ENCODE results near the gene LSG1. TPM values are rescaled to one million over a fixed set of nuclear protein-coding genes. Genes with fewer than 3 reads are reported as not detected.

The LSG1 gene
- total RNA-seq, 1 donor from 2014 or later = 55.4 TPM

DNA sequence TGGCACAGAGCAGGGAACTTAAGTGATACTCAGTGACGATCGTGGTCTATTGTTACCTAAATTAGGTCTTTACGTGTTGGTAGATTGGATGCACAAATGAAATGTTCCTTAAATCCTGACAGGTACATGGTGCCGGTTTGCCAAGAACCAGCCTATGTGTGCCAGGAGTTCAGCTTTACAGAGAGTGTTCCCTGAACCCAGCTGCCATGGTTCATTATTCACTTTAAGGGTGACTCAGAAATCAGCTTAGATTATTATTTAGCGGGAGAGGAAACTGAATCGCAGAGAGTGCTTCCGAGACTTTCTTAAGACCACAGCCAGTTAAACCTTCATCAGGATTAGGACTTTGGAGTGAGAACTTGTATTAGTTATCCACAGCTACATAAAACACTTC is 35.2 kb upstream of the LSG1 start:
- Mint-ChIP-seq H3K4me1 (no peaks in the 10 kb centered on the region), H3K27me3 (peaks cover 5% of the 10 kb centered on the region), H3K36me3 (ENCODE audit: low read depth) (no peaks in the 10 kb centered on the region), H3K4me3 (no peak overlapping the region), H3K9me3 (peaks cover 4% of the 10 kb centered on the region), H3K27ac (no peak overlapping the region)
- intact Hi-C loops (cut with micrococcal nuclease) = no loop called here
- POLR2A ChIA-PET = no interaction called here
- CTCF ChIA-PET = interaction anchor here (0.9 kb wide), 1 partner anchor 19 kb away, joined by 3 read pairs; no protein-coding TSS in a partner anchor
- DNase-seq = no peak
- TF ChIP-seq, protein P1, sequence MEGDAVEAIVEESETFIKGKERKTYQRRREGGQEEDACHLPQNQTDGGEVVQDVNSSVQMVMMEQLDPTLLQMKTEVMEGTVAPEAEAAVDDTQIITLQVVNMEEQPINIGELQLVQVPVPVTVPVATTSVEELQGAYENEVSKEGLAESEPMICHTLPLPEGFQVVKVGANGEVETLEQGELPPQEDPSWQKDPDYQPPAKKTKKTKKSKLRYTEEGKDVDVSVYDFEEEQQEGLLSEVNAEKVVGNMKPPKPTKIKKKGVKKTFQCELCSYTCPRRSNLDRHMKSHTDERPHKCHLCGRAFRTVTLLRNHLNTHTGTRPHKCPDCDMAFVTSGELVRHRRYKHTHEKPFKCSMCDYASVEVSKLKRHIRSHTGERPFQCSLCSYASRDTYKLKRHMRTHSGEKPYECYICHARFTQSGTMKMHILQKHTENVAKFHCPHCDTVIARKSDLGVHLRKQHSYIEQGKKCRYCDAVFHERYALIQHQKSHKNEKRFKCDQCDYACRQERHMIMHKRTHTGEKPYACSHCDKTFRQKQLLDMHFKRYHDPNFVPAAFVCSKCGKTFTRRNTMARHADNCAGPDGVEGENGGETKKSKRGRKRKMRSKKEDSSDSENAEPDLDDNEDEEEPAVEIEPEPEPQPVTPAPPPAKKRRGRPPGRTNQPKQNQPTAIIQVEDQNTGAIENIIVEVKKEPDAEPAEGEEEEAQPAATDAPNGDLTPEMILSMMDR (IDR thresholded peaks at IDR 0.05) = no peak
- no peak for ATAC-seq (ENCODE audit: low read depth)

DNA sequence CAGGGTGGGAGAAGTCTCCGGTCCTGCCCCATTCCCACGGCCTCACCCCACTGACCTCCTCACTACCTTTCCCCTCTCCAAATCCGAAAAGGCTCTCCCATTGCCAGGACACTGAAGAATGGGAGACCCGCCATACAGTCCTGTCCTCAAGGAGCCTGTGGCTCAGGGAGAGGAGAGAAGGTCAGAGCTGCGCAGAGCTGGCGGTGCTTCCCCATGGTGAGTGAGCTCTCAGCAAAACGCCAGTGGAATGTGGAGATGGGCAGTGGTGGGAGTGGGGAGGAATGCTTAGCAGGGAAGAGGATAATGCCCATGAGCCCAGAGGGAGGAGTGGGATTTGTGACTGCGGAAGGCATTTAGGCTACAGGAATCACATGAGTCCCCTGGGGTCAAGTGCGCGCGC is 33.8 kb upstream of the LSG1 start:
- ATAC-seq (ENCODE audit: low read depth) (no peak), DNase-seq (no peak)
- intact Hi-C loops (cut with micrococcal nuclease) = no loop called here
- Mint-ChIP-seq H3K27ac (no peak overlapping the region), H3K4me3 (no peak overlapping the region), H3K36me3 (ENCODE audit: low read depth) (no peaks in the 10 kb centered on the region), H3K9me3 (peaks cover 4% of the 10 kb centered on the region), H3K4me1 (no peaks in the 10 kb centered on the region), H3K27me3 (peaks cover 5% of the 10 kb centered on the region)
- ChIA-PET CTCF (no interaction called here), POLR2A (no interaction called here)
- TF ChIP-seq, protein P1 (IDR thresholded peaks at IDR 0.05) = no peak

DNA sequence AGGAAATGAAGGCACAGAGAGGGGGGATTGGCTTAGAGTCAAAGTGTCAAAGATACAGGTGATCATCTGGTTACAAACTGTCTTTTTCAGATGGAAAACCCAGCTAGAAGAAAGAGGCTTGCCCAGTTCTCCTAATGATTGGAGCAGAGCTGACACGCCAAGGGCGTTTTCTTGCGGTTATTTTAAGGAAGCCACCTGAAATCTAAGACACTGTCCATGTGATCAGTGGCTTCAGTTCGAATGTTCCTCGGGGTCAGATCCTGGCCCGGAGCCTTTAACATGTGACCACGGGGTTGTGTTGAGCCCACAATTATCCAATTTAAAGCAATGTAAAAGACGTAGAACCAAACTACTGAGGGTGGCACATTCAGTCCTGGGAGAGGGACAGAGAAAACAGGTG is 33.2 kb upstream of the LSG1 start:
- Mint-ChIP-seq H3K4me1 (no peaks in the 10 kb centered on the region), H3K27ac (no peak overlapping the region), H3K36me3 (ENCODE audit: low read depth) (no peaks in the 10 kb centered on the region), H3K9me3 (peaks cover 4% of the 10 kb centered on the region), H3K4me3 (no peak overlapping the region), H3K27me3 (peaks cover 5% of the 10 kb centered on the region)
- no peak for DNase-seq
- intact Hi-C loops (cut with micrococcal nuclease) = no loop called here
- ATAC-seq (ENCODE audit: low read depth) = no peak
- ChIA-PET POLR2A (no interaction called here), CTCF (no interaction called here)
- TF ChIP-seq, protein P1 (IDR thresholded peaks at IDR 0.05) = no peak

DNA sequence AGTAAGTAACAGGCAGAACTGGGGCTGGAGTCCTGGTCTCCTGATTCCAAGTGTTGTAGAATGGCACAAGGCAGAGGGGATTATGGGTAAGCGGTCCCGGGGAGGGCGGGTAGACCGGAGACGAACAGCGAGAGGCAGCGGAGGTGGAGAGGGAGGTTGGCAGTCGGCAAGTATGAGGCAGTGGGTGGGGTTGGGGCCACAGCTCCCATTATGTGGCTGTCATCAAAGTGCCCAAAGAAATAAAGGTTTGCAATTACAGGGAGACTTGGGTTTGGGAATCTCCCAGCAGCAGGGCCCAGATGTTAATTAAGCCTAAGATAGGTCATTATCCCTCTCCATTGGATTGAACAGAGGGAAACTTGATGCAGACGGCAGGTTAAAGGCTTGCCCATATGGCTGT is 30.6 kb upstream of the LSG1 start:
- Mint-ChIP-seq H3K4me3 (no peak overlapping the region), H3K9me3 (peaks cover 11% of the 10 kb centered on the region)

DNA sequence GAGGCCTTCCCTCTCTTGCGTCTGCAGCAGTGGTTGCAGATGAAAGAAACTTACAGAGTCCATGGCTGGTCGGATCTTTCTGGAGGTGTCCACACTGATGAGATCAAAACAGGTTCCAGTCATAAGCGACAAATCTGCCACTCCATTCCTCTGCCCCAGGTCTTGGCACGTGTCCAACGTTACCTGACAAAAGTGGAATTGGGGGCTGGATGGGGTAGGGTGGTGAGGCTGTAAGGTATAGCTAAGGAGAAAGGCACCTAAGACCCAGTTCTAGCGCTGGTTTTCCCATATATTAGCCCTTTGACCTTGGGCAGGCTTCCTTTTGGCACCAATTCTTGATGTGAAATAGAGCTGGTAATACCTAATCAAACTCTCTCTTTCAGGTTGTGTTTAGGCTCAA is 24.7 kb upstream of the LSG1 start:
- H3K9me3 Mint-ChIP-seq = peaks cover 11% of the 10 kb centered on the region
- peak overlapping the region; percentile 46 for H3K27ac Mint-ChIP-seq
- ATAC-seq (ENCODE audit: low read depth) (no peak), DNase-seq (no peak)
- ChIA-PET POLR2A (interaction anchor here (0.6 to 2.5 kb wide), 6 partner anchors 10 to 562 kb away, joined by 3 to 21 read pairs (median 6); no protein-coding TSS in a partner anchor), CTCF (interaction anchor here (0.8 kb wide), 1 partner anchor 9 kb away, joined by 3 read pairs; no protein-coding TSS in a partner anchor)
- no peaks in the 10 kb centered on the region for H3K36me3 Mint-ChIP-seq (ENCODE audit: low read depth)
- H3K4me3 Mint-ChIP-seq = no peak overlapping the region
- peaks cover 49% of the 10 kb centered on the region for H3K4me1 Mint-ChIP-seq
- TF ChIP-seq, protein P1 (IDR thresholded peaks at IDR 0.05) = no peak
- intact Hi-C loops (cut with micrococcal nuclease) = no loop called here
- no peaks in the 10 kb centered on the region for H3K27me3 Mint-ChIP-seq

More for the DNA sequence above, 30.6 kb upstream of the LSG1 start:
- H3K4me1 Mint-ChIP-seq = no peaks in the 10 kb centered on the region
- TF ChIP-seq, protein P1 (IDR thresholded peaks at IDR 0.05) = no peak
- H3K27me3 Mint-ChIP-seq = peaks cover 5% of the 10 kb centered on the region
- ChIA-PET CTCF (no interaction called here), POLR2A (no interaction called here)
- intact Hi-C loops (cut with micrococcal nuclease) = no loop called here
- ATAC-seq (ENCODE audit: low read depth) = no peak
- no peak overlapping the region for H3K27ac Mint-ChIP-seq
- no peak for DNase-seq
- H3K36me3 Mint-ChIP-seq (ENCODE audit: low read depth) = no peaks in the 10 kb centered on the region

All from activated B cell treated with CpG ODN at 0.5 μM for 24 hours (primary cell).